ENCODE results near the gene TOX4.

GRCh38 chr14:21534576-21534975, 57.6 kb downstream of the TOX4 start:
- TF ChIP-seq CTCF (IDR thresholded peaks at IDR 0.05; ENCODE audit: insufficient read depth, low read depth, low read length) (no peak), EZH2 (IDR thresholded peaks at IDR 0.05; ENCODE audit: insufficient read depth, low read length) (no peak)
